ENCODE results near the gene CLCF1. TPM values are rescaled to one million over a fixed set of nuclear protein-coding genes. Genes with fewer than 3 reads are reported as not detected.

Gene CLCF1
- total and polyA plus RNA-seq, 2 of the 13 experiments (the other 11 are each of a cell fraction or from before 2014, with no cell fraction given) = 0.49 to 0.78 TPM

GRCh38 chr11:67354075-67355022, 19.0 kb downstream of the CLCF1 start (continued):
- TF ChIP-seq IKZF4 (CRISPR knock-in tag; IDR thresholded peaks at IDR 0.05; ENCODE audit: borderline replicate concordance, low read depth, not compliant biosample characterization) = no peak
- TF ChIP-seq TBX2 (CRISPR knock-in tag; IDR thresholded peaks at IDR 0.05; ENCODE audit: borderline replicate concordance) = peak; percentile 86
- TF ChIP-seq ARNTL (CRISPR knock-in tag; IDR thresholded peaks at IDR 0.05) = peak; percentile 66; the same call in 1 of the 2 replicates
- no peak for TF ChIP-seq ZNF615 (CRISPR knock-in tag; IDR thresholded peaks at IDR 0.05; ENCODE audit: borderline replicate concordance)
- TF ChIP-seq FLYWCH1 (CRISPR knock-in tag; IDR thresholded peaks at IDR 0.05) = no peak
- TF ChIP-seq REPIN1 (CRISPR knock-in tag; IDR thresholded peaks at IDR 0.05; ENCODE audit: borderline replicate concordance, low read depth) = 0 out of 2 replicates have a peak, but pooled peaks have one; percentile 26
- TF ChIP-seq ZBTB26 (CRISPR knock-in tag; IDR thresholded peaks at IDR 0.05; ENCODE audit: borderline replicate concordance) = peak; percentile 78; the same call in 1 of the 2 replicates
- TF ChIP-seq RNF2 (conservative IDR thresholded peaks at IDR 0.05; ENCODE audit: low read depth) = no peak
- no peak for TF ChIP-seq SIN3B (IDR thresholded peaks at IDR 0.05; ENCODE audit: low read length)
- no peak for TF ChIP-seq HNRNPH1 (optimal IDR thresholded peaks at IDR 0.05; ENCODE audit: low read depth, low read length)
- no peak for TF ChIP-seq KLF12 (CRISPR knock-in tag; IDR thresholded peaks at IDR 0.05; ENCODE audit: borderline replicate concordance)
- TF ChIP-seq ZNF18 (CRISPR knock-in tag; IDR thresholded peaks at IDR 0.05; ENCODE audit: insufficient replicate concordance) = peak; percentile 67
- TF ChIP-seq ZNF382 (CRISPR knock-in tag; IDR thresholded peaks at IDR 0.05; ENCODE audit: borderline replicate concordance) = no peak
- TF ChIP-seq ZNF12 (CRISPR knock-in tag; IDR thresholded peaks at IDR 0.05) = peak; percentile 72; the same call in 1 of the 2 replicates
- no peak for TF ChIP-seq ZNF557 (CRISPR knock-in tag; IDR thresholded peaks at IDR 0.05)
- no peak for TF ChIP-seq LCORL (IDR thresholded peaks at IDR 0.05)
- peak; percentile 76 for TF ChIP-seq LCORL (CRISPR knock-in tag; IDR thresholded peaks at IDR 0.05)
- no peak for TF ChIP-seq ZBTB4 (CRISPR knock-in tag; IDR thresholded peaks at IDR 0.05; ENCODE audit: borderline replicate concordance)
- no peak for TF ChIP-seq MAFF (IDR thresholded peaks at IDR 0.05; ENCODE audit: low read depth, low read length)
- TF ChIP-seq BRCA1 (CRISPR knock-in tag; IDR thresholded peaks at IDR 0.05) = no peak
- no peak for TF ChIP-seq ZNF790 (CRISPR knock-in tag; IDR thresholded peaks at IDR 0.05; ENCODE audit: borderline replicate concordance)
- no peak for TF ChIP-seq ZNF781 (CRISPR knock-in tag; IDR thresholded peaks at IDR 0.05; ENCODE audit: borderline replicate concordance, not compliant biosample characterization)
- TF ChIP-seq BHLHE40 (IDR thresholded peaks at IDR 0.05; ENCODE audit: low read length) = no peak

All from HepG2 (cell line).